Astrocyte of the spinal cord (primary cell): ENCODE data around the gene TDRD10.

ENCODE experiments used
- DNase-seq: peaks from one replicate; pipeline ENCODE4 v3.0.0; 2011; ENCODE audit warnings: low read depth, low spot score
- H3K4me3 ChIP-seq: 2 replicates; pipeline ENCODE4 v1.5.1; 2011; ENCODE audit warnings: low read depth, mild to moderate bottlenecking, low read length, moderate library complexity
- in situ Hi-C: cut with HindIII; loops from 2 replicates; pipeline ENCODE4 v1.10.0; 2017; ENCODE audit warnings: low sequenced_read_pairs
- TF ChIP-seq, protein P1 (sequence below): IDR thresholded peaks from 2 replicates; pipeline ENCODE4 v1.5.1; 2012; ENCODE audit warnings: low read depth, mild to moderate bottlenecking, low read length, inconsistent platforms

TDRD10 gene

GRCh38 chr1:154582885-154583284 is 80.9 kb downstream of the TDRD10 start:
- DNase-seq = no peak
- TF ChIP-seq, protein P1, sequence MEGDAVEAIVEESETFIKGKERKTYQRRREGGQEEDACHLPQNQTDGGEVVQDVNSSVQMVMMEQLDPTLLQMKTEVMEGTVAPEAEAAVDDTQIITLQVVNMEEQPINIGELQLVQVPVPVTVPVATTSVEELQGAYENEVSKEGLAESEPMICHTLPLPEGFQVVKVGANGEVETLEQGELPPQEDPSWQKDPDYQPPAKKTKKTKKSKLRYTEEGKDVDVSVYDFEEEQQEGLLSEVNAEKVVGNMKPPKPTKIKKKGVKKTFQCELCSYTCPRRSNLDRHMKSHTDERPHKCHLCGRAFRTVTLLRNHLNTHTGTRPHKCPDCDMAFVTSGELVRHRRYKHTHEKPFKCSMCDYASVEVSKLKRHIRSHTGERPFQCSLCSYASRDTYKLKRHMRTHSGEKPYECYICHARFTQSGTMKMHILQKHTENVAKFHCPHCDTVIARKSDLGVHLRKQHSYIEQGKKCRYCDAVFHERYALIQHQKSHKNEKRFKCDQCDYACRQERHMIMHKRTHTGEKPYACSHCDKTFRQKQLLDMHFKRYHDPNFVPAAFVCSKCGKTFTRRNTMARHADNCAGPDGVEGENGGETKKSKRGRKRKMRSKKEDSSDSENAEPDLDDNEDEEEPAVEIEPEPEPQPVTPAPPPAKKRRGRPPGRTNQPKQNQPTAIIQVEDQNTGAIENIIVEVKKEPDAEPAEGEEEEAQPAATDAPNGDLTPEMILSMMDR = no peak
- no peak overlapping the region for H3K4me3 ChIP-seq
- in situ Hi-C loops = no loop called here

- no peak overlapping the region for H3K4me3 ChIP-seq
- in situ Hi-C loops = no loop called here
- TF ChIP-seq, protein P1 = no peak
- DNase-seq = no peak
Measured at GRCh38 chr1:154583773-154584172, 81.8 kb downstream of the TDRD10 start.

- no peak for DNase-seq
- in situ Hi-C loops = no loop called here
- TF ChIP-seq, protein P1 = no peak
Measured at GRCh38 chr1:154584267-154584994, 82.4 kb downstream of the TDRD10 start.

GRCh38 chr1:154586231-154586630 is 84.2 kb downstream of the TDRD10 start:
- TF ChIP-seq, protein P1 = no peak
- no peak overlapping the region for H3K4me3 ChIP-seq
- no peak for DNase-seq
- in situ Hi-C loops = no loop called here

More at GRCh38 chr1:154584267-154584994, 82.4 kb downstream of the TDRD10 start:
- no peak overlapping the region for H3K4me3 ChIP-seq

DNA sequence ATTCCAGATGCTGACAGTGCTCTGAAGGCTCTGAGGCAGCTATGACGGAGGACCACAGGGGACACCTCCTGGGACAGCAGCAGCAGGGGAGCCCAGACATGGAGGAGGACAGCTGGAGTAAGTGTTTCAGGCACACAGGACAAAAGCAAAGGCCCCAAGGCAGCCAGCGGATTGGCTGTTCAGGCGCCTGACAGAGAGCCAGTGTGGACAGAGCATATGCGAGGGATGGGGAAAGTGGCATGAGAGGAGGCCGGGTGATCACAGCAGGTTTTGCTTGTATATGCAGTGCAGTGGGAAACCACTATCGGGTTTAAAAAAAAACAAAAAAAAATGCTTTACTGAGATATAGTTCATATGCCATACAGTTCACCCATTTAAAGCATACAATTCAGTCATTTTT is 84.6 kb downstream of the TDRD10 start:
- TF ChIP-seq, protein P1 = no peak
- no peak for DNase-seq
- H3K4me3 ChIP-seq = no peak overlapping the region
- in situ Hi-C loops = no loop called here

DNA sequence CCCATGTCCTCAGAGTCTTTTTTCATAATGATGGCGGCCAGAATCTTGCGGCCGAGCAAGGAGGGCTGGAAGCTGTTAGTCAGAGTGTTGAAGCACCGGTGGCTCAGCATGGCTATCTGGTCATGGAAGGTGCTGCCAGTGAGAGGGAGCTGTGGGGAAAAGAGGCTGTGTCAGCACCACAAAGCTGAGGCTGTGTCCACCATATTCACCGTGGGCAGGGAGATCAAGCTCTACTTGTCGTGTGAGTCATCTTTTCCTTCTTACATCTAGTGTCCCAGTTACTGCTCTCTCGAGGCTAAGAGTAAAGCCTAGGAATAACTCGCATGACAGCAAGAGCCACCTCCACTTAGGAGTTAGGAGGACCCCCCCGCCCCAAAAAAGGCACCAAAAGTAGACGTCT is 87.8 kb downstream of the TDRD10 start:
- H3K4me3 ChIP-seq = no peak overlapping the region
- DNase-seq = no peak
- in situ Hi-C loops = no loop called here
- TF ChIP-seq, protein P1 = no peak
